ENCODE measurements around the gene FLT1.

FLT1 gene

DNA sequence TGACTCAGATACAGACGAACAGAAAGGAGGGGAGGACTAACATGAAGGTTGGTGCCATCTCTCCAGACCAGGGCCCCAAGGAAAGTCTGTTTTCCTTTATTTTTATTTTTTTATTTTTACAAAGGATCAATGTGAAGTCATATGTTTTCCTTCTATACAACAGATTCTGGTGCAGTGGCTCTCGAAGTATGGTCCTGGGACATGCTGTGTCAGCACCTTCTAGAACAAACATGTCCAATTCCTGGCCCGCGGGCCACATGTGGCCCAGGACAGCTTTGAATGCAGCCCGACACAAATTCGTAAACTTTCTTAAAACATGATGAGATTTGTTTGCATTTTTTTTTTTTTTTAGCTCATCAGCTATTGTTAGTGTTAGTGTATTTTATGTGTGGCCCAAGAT lies 174.7 kb downstream of the FLT1 start (continued):
- no peak for TF ChIP-seq ZNF488 (tag by site-specific recombination; IDR thresholded peaks at IDR 0.05)
- no peak for TF ChIP-seq ZXDB (tag by site-specific recombination; IDR thresholded peaks at IDR 0.05)
- TF ChIP-seq ZNF292 (tag by site-specific recombination; IDR thresholded peaks at IDR 0.05; ENCODE audit: borderline replicate concordance, low read depth) = no peak

- ChIA-PET CTCF (interaction anchor here (0.7 kb wide), 1 partner anchor 1229 kb away, joined by 3 read pairs; no protein-coding TSS in a partner anchor), POLR2A (no interaction called here)
- no peaks in the 10 kb centered on the region for H3K9me3 ChIP-seq (ENCODE audit: control insufficient read depth, insufficient read depth, low read depth, low read length)
- H3K27ac ChIP-seq (ENCODE audit: extremely low read depth, low read depth, low read length) = no peak overlapping the region
- H3K4me3 ChIP-seq (ENCODE audit: low read depth, low read length) = no peak overlapping the region
- TF ChIP-seq, protein P1, sequence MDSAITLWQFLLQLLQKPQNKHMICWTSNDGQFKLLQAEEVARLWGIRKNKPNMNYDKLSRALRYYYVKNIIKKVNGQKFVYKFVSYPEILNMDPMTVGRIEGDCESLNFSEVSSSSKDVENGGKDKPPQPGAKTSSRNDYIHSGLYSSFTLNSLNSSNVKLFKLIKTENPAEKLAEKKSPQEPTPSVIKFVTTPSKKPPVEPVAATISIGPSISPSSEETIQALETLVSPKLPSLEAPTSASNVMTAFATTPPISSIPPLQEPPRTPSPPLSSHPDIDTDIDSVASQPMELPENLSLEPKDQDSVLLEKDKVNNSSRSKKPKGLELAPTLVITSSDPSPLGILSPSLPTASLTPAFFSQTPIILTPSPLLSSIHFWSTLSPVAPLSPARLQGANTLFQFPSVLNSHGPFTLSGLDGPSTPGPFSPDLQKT (IDR thresholded peaks at IDR 0.05; ENCODE audit: borderline replicate concordance, low read depth, low read length) = no peak
- TF ChIP-seq ZNF518A (tag by site-specific recombination; conservative IDR thresholded peaks at IDR 0.05; ENCODE audit: low read depth) = no peak
- TF ChIP-seq ZNF707 (tag by site-specific recombination; IDR thresholded peaks at IDR 0.05) = no peak
- no peak for TF ChIP-seq EGR2 (tag by site-specific recombination; IDR thresholded peaks at IDR 0.05; ENCODE audit: low read depth)
- no peak for TF ChIP-seq ZNF626 (tag by site-specific recombination; IDR thresholded peaks at IDR 0.05)
- TF ChIP-seq KLF16 (tag by site-specific recombination; IDR thresholded peaks at IDR 0.05) = no peak
- no peak for TF ChIP-seq GLIS2 (tag by site-specific recombination; IDR thresholded peaks at IDR 0.05)
- no peak for TF ChIP-seq ZNF529 (tag by site-specific recombination; IDR thresholded peaks at IDR 0.05; ENCODE audit: insufficient replicate concordance)
- TF ChIP-seq, protein P2, sequence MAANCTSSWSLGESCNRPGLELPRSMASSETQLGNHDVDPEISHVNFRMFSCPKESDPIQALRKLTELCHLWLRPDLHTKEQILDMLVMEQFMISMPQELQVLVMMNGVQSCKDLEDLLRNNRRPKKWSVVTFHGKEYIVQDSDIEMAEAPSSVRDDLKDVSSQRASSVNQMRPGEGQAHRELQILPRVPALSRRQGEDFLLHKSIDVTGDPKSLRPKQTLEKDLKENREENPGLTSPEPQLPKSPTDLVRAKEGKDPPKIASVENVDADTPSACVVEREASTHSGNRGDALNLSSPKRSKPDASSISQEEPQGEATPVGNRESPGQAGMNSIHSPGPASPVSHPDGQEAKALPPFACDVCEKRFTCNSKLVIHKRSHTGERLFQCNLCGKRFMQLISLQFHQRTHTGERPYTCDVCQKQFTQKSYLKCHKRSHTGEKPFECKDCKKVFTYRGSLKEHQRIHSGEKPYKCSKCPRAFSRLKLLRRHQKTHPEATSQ (tag by site-specific recombination; IDR thresholded peaks at IDR 0.05) = no peak
- no peak for TF ChIP-seq ZNF169 (tag by site-specific recombination; IDR thresholded peaks at IDR 0.05)
- no peak for TF ChIP-seq ZSCAN16 (tag by site-specific recombination; IDR thresholded peaks at IDR 0.05)
- no peak for TF ChIP-seq ZNF473 (tag by site-specific recombination; IDR thresholded peaks at IDR 0.05)
- no peak for TF ChIP-seq YY2 (tag by site-specific recombination; IDR thresholded peaks at IDR 0.05)
- no peak for TF ChIP-seq ZNF174 (tag by site-specific recombination; IDR thresholded peaks at IDR 0.05)
- no peak for TF ChIP-seq RBAK (tag by site-specific recombination; IDR thresholded peaks at IDR 0.05)
- TF ChIP-seq ZNF623 (tag by site-specific recombination; IDR thresholded peaks at IDR 0.05) = no peak
- TF ChIP-seq, protein P3, sequence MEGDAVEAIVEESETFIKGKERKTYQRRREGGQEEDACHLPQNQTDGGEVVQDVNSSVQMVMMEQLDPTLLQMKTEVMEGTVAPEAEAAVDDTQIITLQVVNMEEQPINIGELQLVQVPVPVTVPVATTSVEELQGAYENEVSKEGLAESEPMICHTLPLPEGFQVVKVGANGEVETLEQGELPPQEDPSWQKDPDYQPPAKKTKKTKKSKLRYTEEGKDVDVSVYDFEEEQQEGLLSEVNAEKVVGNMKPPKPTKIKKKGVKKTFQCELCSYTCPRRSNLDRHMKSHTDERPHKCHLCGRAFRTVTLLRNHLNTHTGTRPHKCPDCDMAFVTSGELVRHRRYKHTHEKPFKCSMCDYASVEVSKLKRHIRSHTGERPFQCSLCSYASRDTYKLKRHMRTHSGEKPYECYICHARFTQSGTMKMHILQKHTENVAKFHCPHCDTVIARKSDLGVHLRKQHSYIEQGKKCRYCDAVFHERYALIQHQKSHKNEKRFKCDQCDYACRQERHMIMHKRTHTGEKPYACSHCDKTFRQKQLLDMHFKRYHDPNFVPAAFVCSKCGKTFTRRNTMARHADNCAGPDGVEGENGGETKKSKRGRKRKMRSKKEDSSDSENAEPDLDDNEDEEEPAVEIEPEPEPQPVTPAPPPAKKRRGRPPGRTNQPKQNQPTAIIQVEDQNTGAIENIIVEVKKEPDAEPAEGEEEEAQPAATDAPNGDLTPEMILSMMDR (tag by site-specific recombination; IDR thresholded peaks at IDR 0.05) = no peak
- TF ChIP-seq ZBTB8A (tag by site-specific recombination; IDR thresholded peaks at IDR 0.05) = no peak
- no peak for TF ChIP-seq ZBTB48 (tag by site-specific recombination; IDR thresholded peaks at IDR 0.05)
- no peak for TF ChIP-seq ZNF133 (tag by site-specific recombination; IDR thresholded peaks at IDR 0.05)
- H3K36me3 ChIP-seq (ENCODE audit: control insufficient read depth in 2 of 2, insufficient read depth in 1 of 2, low read length in 2 of 2) = no peaks in the 10 kb centered on the region
- H3K4me1 ChIP-seq (ENCODE audit: control insufficient read depth, insufficient read depth, low read length) = no peaks in the 10 kb centered on the region; the same call in 1 of the 2 replicates
Observed at GRCh38 chr13:28319528-28319927, 175.4 kb downstream of the FLT1 start.
